Stimulated activated CD8-positive, alpha-beta memory T cell treated with anti-CD3 and anti-CD28 coated beads, Interleukin-4, amount 100 ng/mL, for 4 hours (primary cell): Measurements from ENCODE around the gene UBQLN3.
A peak's percentile ranks its signal among the peaks of the same experiment; 100 is the strongest.

Experiments used
- DNase-seq, 2 donors: peaks; one replicate each; pipeline ENCODE4 v3.0.0-alpha.2; 2020; ENCODE audit warnings: low read depth in 2 of 2, low spot score in 1 of 2

The UBQLN3 gene

DNA sequence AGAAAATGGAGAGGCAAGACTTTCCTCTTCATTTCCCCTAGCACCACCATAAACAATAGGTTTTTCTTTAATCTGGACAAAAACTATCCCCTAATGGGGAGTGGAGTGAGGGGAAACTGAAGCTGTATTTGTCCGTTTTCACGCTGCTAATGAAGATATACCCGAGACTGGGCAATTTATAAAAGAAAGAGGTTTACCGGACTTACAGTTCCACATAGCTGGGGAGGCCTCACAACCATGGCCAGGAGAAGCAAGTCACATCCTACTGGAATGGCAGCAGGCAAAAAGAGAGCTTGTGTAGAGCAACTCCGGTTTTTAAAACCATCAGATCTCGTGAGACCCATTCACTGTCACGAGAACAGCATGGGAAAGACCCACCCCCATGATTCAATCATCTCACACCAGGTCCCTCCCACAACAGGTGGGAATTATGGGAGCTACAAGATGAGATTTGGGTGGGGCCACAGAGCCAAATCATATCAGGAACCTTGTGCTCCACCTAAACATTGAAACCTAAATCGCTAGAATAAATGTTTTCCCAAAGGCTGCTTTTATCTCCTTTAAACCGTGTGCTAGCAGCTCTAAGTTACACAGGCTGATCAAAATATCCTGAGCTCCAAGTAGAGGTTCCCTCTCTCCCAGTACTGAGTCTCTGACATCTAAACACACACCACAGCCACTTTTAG lies 4.3 kb downstream of the UBQLN3 start:
- no peak for DNase-seq

DNA sequence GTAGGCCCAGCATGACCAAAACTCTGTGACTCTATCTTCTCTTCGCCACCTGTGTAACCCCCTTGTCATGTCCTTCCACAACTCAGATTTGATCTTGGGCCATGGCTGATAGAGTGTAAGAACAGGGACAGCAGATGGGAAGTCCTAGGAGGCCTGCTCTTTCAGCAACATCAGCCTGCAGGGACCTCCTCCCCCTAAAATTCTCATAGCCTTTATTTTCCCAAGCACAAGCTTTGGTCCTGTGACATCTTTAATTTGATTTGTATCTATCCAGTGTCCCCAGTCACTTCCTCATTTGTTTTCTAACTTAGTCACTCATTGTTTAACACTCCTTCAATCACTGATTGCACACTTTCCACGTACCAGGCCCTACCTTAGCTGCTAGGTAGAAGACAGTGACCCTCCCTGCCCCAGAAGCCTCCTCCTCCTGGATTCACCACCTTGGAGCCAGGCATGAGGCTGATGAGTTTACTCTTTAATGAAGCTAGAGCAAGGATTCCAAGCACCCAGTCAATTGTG lies 5.3 kb downstream of the UBQLN3 start:
- DNase-seq: no peak

DNA sequence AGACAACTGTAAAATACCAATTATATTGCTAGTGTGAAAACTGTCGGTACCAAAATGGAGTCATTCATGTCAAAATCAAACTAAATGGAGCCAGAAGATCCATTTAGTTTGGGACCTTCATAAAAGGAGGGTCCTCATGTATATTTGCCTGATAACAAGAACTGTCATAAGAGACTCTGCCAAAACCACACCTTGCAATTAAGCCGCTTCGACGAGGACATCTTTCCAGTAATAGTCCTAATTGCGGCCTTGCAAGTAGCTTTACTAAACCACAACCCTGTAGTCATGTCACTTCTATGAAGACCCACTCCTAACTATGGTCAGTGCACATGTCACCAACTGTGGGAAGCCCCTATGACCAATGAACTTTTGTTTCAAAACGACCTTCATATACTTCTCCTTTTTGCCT lies 9.4 kb downstream of the UBQLN3 start:
- no peak for DNase-seq

GRCh38 chr11:5499671-5500070 lies 10.1 kb downstream of the UBQLN3 start:
- no peak for DNase-seq

GRCh38 chr11:5489576-5490357 lies 20.0 kb downstream of the UBQLN3 start:
- no peak for DNase-seq

DNA sequence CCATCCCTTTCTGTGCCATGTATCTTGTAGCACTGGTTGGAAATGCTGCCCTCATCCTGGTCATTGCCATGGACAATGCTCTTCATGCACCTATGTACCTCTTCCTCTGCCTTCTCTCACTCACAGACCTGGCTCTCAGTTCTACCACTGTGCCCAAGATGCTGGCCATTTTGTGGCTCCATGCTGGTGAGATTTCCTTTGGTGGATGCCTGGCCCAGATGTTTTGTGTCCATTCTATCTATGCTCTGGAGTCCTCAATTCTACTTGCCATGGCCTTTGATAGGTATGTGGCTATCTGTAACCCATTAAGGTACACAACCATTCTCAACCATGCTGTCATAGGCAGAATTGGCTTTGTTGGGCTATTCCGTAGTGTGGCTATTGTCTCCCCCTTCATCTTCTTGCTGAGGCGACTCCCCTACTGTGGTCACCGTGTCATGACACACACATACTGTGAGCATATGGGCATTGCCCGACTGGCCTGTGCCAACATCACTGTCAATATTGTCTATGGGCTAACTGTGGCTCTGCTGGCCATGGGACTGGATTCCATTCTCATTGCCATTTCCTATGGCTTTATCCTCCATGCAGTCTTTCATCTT lies 20.9 kb downstream of the UBQLN3 start:
- no peak for DNase-seq

DNA sequence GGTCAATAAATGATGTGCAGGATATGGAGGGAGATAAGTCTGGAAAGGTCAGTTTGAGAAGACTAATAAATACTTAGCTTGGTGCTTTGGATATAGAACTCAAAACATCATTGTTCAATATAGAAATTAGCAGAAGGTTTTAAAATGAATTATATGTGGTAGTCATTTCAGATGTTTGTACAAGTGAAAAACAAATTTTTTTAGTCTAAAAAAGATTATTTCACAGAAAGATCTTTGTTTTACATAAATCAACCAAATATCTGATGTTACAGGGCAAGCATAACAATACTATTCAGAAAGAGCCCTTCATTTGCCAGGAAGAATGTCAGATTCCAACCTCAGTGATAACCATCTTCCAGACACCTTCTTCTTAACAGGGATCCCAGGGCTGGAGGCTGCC lies 21.4 kb downstream of the UBQLN3 start, which contains the start of gene OR52D1:
OR52D1 (plus strand) TSS at position 301 of the 400 bp plus-strand sequence; CDS start at position 323, 22 bp downstream.
- DNase-seq: no peak

DNA sequence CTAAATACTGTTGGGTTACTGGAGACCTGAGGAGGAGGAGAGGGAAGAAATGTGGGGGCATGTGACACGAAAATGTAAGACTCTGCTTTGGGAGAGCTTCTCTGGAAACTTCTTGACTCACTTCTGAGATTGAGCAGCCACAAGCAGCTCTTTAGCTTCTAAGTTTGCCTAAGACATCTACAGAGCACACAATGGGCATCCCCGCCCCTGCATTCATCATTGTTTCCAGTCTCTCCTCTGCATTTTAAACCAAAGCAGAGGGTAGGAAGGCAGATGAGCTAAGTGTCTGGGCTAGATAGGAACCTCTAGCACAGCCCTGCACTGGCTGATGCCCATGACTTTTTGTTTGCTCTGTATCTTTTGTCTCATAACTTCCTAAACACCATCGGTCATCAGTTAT lies 23.3 kb downstream of the UBQLN3 start:
- DNase-seq: no peak

GRCh38 chr11:5486003-5486402 lies 23.8 kb downstream of the UBQLN3 start:
- DNase-seq: no peak

DNA sequence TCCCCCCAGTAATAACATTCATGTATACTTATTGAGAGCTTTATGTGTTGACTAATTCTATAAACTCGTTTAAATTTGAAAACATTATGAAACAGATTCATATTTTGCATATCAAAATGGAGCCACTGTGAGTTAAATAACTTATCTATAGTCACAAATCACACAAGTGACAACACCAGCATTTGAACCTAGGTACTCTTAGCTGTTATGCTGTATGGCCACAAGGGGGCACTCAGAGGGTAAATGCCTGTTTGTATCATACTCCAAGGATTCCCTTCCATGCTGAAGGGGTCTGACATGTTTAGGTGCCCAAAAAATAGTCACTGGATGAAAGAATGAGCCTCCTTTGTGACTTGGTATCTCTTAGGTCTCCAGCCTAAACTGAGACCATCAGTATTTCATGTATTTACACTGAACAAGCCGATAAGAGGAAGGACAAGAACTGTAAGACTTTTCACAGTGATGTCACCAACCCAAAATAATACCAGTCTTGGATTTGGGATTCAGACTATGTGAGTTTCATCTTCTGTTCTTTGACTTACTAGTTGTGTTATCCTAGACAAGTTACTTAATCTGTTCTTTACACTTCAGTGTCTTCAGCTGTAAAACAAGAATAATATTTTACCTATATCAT lies 33.5 kb downstream of the UBQLN3 start:
- peak in 1 of 2 donors; percentile 8 for DNase-seq

- no peak for DNase-seq
These were observed 35.8 kb downstream of the UBQLN3 start for GRCh38 chr11:5473921-5474320.

DNA sequence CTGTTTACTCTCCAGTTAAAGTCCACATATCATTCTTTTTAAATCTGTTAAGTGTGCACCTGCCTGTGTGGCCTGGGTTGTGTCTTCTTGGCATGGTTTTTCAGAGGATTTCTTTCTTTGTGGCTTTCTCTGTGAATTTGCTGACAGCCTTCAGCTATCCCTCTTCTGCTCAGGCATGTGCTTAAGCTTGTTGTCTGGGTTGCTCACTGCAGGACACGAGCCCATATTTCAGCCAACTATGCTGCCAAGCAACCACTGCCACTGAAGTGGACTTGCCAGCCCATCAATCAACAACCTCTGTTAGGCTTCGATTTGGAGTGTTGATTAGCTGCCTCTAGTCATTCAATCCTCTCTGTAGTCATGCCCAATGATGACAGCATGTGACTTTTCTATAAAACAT lies 42.2 kb downstream of the UBQLN3 start:
- no peak for DNase-seq

- DNase-seq: no peak
These were observed 48.7 kb downstream of the UBQLN3 start for GRCh38 chr11:5460983-5461621.
